Cardiac fibroblast (primary cell): ENCODE data around the gene RNF180.
"Not testable (repeated sequence)": the region's sequence is repeated elsewhere in the genome, so short reads cannot be mapped to it uniquely, and the experiment has no call there.

Experiments used
- DNase-seq, 2 donors: peaks; one replicate each; pipeline versions ENCODE4 v3.0.0 to v3.0.0-alpha.2; 2010; ENCODE audit warnings: low read depth in 2 of 2
- H3K4me3 ChIP-seq, 2 donors: replicated peaks in 1 of 2; 1 replicate in 1 of 2; 2 replicates in 1 of 2; pipeline ENCODE4 v1.5.1; 2011; ENCODE audit warnings: low read depth in 2 of 2, low read length in 2 of 2, mild to moderate bottlenecking in 2 of 2, moderate library complexity in 1 of 2
- CTCF ChIP-seq: IDR thresholded peaks from one replicate; pipeline ENCODE4 v1.5.1; 2011; ENCODE audit warnings: low read depth, mild to moderate bottlenecking, low read length, inconsistent platforms

Gene RNF180

GRCh38 chr5:64344501-64344900 is 178.9 kb downstream of the RNF180 start:
- TF ChIP-seq CTCF, result no peak

GRCh38 chr5:64347309-64347708 is 181.7 kb downstream of the RNF180 start:
- H3K4me3 ChIP-seq, result no peak overlapping the region
- no peak for TF ChIP-seq CTCF
- DNase-seq, result peak; percentile 2 to 8

More at GRCh38 chr5:64344501-64344900, 178.9 kb downstream of the RNF180 start:
- no peak overlapping the region for H3K4me3 ChIP-seq
- no peak for DNase-seq

GRCh38 chr5:64364426-64364825 is 198.8 kb downstream of the RNF180 start:
- H3K4me3 ChIP-seq, result no peak overlapping the region
- no peak for DNase-seq
- TF ChIP-seq CTCF, result no peak

- no peak overlapping the region for H3K4me3 ChIP-seq
- TF ChIP-seq CTCF, result peak; percentile 39
- peak; percentile 16 to 43 for DNase-seq
These were observed 219.1 kb downstream of the RNF180 start for GRCh38 chr5:64384765-64385164.

- DNase-seq, result no peak
- TF ChIP-seq CTCF, result no peak
- H3K4me3 ChIP-seq, result no peak overlapping the region
These were observed 231.9 kb downstream of the RNF180 start for GRCh38 chr5:64397552-64397951.

- not testable (repeated sequence) for DNase-seq, H3K4me3 ChIP-seq
These were observed 233.1 kb downstream of the RNF180 start for GRCh38 chr5:64398735-64399134.

- DNase-seq, H3K4me3 ChIP-seq: not testable (repeated sequence)
These were observed 241.6 kb downstream of the RNF180 start for GRCh38 chr5:64407103-64407825.

GRCh38 chr5:64417390-64417789 is 251.7 kb downstream of the RNF180 start:
- DNase-seq, result no peak
- H3K4me3 ChIP-seq, result no peak overlapping the region
- no peak for TF ChIP-seq CTCF
